Endothelial cell of umbilical vein (primary cell): ENCODE results near the gene SOX30. TPM values are rescaled to one million over a fixed set of nuclear protein-coding genes. Genes with fewer than 3 reads are reported as not detected.

Experiments
- BruUV-seq: library from RNA; stranded (reverse); fragments of 400-500 nt; replicated peaks from 2 replicates; lab custom pipeline; 2021; lab: Mats Ljungman, UMichigan
- CTCF ChIA-PET: fragments of 300-600, 350-600 bp; sonication (Branson Sonifier 250); formaldehyde crosslinking; loops from one replicate; lab custom pipeline; 2021; ENCODE audit warnings: antibody characterized with exemption, inconsistent platforms; lab: Charles Lee
- POLR2A ChIA-PET: fragments of 300-600, 350-600 bp; sonication (Branson Sonifier 250); formaldehyde crosslinking; loops from one replicate; lab custom pipeline; 2021; ENCODE audit warnings: antibody characterized with exemption, inconsistent platforms; lab: Charles Lee
- DNase-seq: peaks from one replicate; pipeline ENCODE4 v3.0.0-alpha.2; 2011; ENCODE audit warnings: low read depth, low spot score
- FAIRE-seq: peaks from 2 replicates; lab custom pipeline; 2011; peaks lifted over from hg19 to GRCh38; lab: Jason Lieb, UNC
- H2AFZ ChIP-seq: 2 replicates; pipeline ENCODE4 v1.6.0; 2012; ENCODE audit warnings: low read depth, low read length, control low read depth, inconsistent platforms
- H3K27ac ChIP-seq: 2 replicates; pipeline ENCODE4 v1.5.1; 2011; ENCODE audit warnings: low read depth, mild to moderate bottlenecking, control low read depth, low read length, moderate library complexity; ENCODE audit not compliant: insufficient read depth
- H3K27me3 ChIP-seq, 2 experiments: 2 replicates each; pipeline versions ENCODE4 v1.6.0 to v1.6.1; 2011; ENCODE audit warnings: low read length in 2 of 2, mixed read lengths in 1 of 2; ENCODE audit not compliant: control insufficient read depth in 2 of 2, insufficient read depth in 2 of 2
- H3K36me3 ChIP-seq, 2 experiments: 2 replicates in 1 of 2; 3 replicates in 1 of 2; pipeline ENCODE4 v1.5.1; 2011; ENCODE audit warnings: low read length in 2 of 2, mild to moderate bottlenecking in 1 of 2, moderate library complexity in 1 of 2; ENCODE audit not compliant: control insufficient read depth in 2 of 2, insufficient read depth in 2 of 2; ENCODE audit errors: extremely low read depth in 1 of 2
- H3K4me1 ChIP-seq: 3 replicates; pipeline ENCODE4 v1.5.1; 2011; ENCODE audit warnings: mild to moderate bottlenecking, low read length; ENCODE audit not compliant: control insufficient read depth, insufficient read depth; ENCODE audit errors: extremely low read depth
- H3K4me2 ChIP-seq: 2 replicates; pipeline ENCODE4 v1.6.1; 2011; ENCODE audit warnings: low read length, control low read depth, mixed read lengths; ENCODE audit not compliant: insufficient read depth
- H3K4me3 ChIP-seq, 3 experiments: fragments of 200-600 bp in 1 of 3; sonication (generic), shearing (Covaris generic) in 1 of 3; replicated peaks in 1 of 3; 2 replicates each; pipeline ENCODE4 v1.5.1; 2011 to 2016; ENCODE audit warnings: control low read depth in 3 of 3, low read length in 3 of 3, mild to moderate bottlenecking in 2 of 3, inconsistent platforms in 1 of 3, low read depth in 1 of 3, moderate library complexity in 1 of 3; ENCODE audit not compliant: insufficient read depth in 1 of 3
- H3K79me2 ChIP-seq: 2 replicates; pipeline ENCODE4 v1.6.0; 2012; ENCODE audit warnings: low read length, inconsistent platforms; ENCODE audit not compliant: control insufficient read depth, insufficient read depth
- H3K9ac ChIP-seq: replicated peaks from 2 replicates; pipeline ENCODE3; 2011; ENCODE audit warnings: low read length, control low read depth; ENCODE audit not compliant: insufficient read depth; ENCODE audit errors: extremely low read depth
- H3K9me1 ChIP-seq: replicated peaks from 3 replicates; pipeline ENCODE4 v1.6.0; 2011; ENCODE audit warnings: mild to moderate bottlenecking, low read length; ENCODE audit not compliant: control insufficient read depth, insufficient read depth; ENCODE audit errors: extremely low read depth
- H3K9me3 ChIP-seq: replicated peaks from 2 replicates; pipeline ENCODE4 v1.5.1; 2012; ENCODE audit warnings: low read length, inconsistent platforms; ENCODE audit not compliant: control insufficient read depth, insufficient read depth
- H4K20me1 ChIP-seq: replicated peaks from 2 replicates; pipeline ENCODE3; 2011; ENCODE audit warnings: mild to moderate bottlenecking, low read length; ENCODE audit not compliant: control insufficient read depth, insufficient read depth; ENCODE audit errors: extremely low read depth
- CTCF ChIP-seq, 2 donors: IDR thresholded peaks; 1 replicate in 1 of 2; 2 replicates in 1 of 2; pipeline ENCODE4 v1.5.1; 2011; ENCODE audit warnings: low read length in 2 of 2, mild to moderate bottlenecking in 2 of 2, moderate library complexity in 2 of 2, control low read depth in 1 of 2, inconsistent platforms in 1 of 2, low read depth in 1 of 2; ENCODE audit not compliant: insufficient read depth in 1 of 2; ENCODE audit errors: extremely low read depth in 1 of 2
- EZH2 ChIP-seq: IDR thresholded peaks from 2 replicates; pipeline ENCODE4 v1.6.1; 2012; ENCODE audit warnings: borderline replicate concordance, low read depth, mild to moderate bottlenecking, moderate library complexity, low read length, inconsistent platforms; ENCODE audit not compliant: severe bottlenecking
- FOS ChIP-seq: IDR thresholded peaks from 2 replicates; pipeline ENCODE4 v1.6.1; 2011; ENCODE audit warnings: mild to moderate bottlenecking, low read length, moderate library complexity, borderline replicate concordance; ENCODE audit not compliant: insufficient read depth
- GATA2 ChIP-seq: IDR thresholded peaks from 2 replicates; pipeline ENCODE4 v1.7.0; 2011; ENCODE audit warnings: low read depth, mild to moderate bottlenecking, moderate library complexity, mixed read lengths, low read length; ENCODE audit not compliant: insufficient read length, insufficient read depth
- JUN ChIP-seq: IDR thresholded peaks from 2 replicates; pipeline ENCODE4 v1.6.1; 2011; ENCODE audit warnings: borderline replicate concordance, low read depth; ENCODE audit not compliant: insufficient read length, insufficient read depth
- MAX ChIP-seq: IDR thresholded peaks from 2 replicates; pipeline ENCODE4 v1.6.1; 2011; ENCODE audit not compliant: insufficient read depth, insufficient read length
- MYC ChIP-seq: IDR thresholded peaks from one replicate; pipeline ENCODE4 v1.6.1; 2011; ENCODE audit warnings: mild to moderate bottlenecking, low read depth, low read length
- POLR2A ChIP-seq: IDR thresholded peaks from 2 replicates; pipeline ENCODE4 v1.6.1; 2012; ENCODE audit warnings: low read depth, mild to moderate bottlenecking, control low read depth, low read length
- POLR2AphosphoS5 ChIP-seq: IDR thresholded peaks from 2 replicates; pipeline ENCODE4 v1.6.1; 2012; ENCODE audit warnings: low read depth, mild to moderate bottlenecking, control low read depth, low read length, moderate library complexity; ENCODE audit not compliant: insufficient read depth
- dilution Hi-C: fragments of 300-500 bp; cut with MboI; formaldehyde crosslinking; loops from one replicate; pipeline ENCODE4 v1.15.0; 2019; ENCODE audit warnings: low sequenced_read_pairs; ENCODE audit not compliant: extremely low pct_ligation_motif_present
- intact Hi-C: fragments of 100-400 bp; cut with micrococcal nuclease; formaldehyde crosslinking; loops from one replicate; pipeline ENCODE4 v1.10.0; 2022
- polyA plus RNA-seq, 4 experiments: library from polyadenylated mRNA; depleted of rRNA in 3 of 4; stranded (reverse) in 3 of 4; unstranded in 1 of 4; fragments of >200 nt; gene quantifications; 2 replicates each; pipeline versions ENCODE4 v1.2.1 to v1.2.3, GENCODE V29; 2011 to 2012; ENCODE audit warnings: missing spikeins in 1 of 4
- total RNA-seq: library from RNA; stranded (reverse); gene quantifications from 2 replicates; pipeline ENCODE4 v1.2.3, GENCODE V29; 2021

SOX30 gene
- total and polyA plus RNA-seq, 2 donors (not counting 3 experiments of a cell fraction or from before 2014, with no cell fraction given), result not detected

DNA sequence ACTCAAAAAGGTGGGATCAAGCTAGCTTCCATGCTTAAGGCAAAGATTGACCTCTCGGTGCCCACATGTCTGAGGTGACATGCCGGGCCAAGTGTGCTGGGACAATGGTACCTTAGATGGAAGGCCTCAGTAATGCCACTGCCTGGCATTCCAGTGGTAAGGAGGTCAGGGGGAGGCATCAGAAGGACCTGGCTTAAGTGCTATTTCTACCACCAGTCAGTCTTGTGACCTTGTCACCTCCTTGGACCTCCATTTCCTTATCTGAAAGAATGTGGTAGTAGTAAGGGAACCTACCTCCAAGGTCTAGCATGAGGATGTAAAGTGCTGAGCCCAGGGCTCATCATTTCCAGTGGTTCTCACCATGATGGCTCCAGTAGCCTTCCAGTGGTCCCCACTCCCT is 28.0 kb upstream of the SOX30 start:
- ChIA-PET POLR2A (no interaction called here), CTCF (interaction anchor here (1.2 kb wide), 1 partner anchor 10 kb away, joined by 3 read pairs; no protein-coding TSS in a partner anchor)
- H3K4me1 ChIP-seq, result no peaks in the 10 kb centered on the region
- H3K27ac ChIP-seq, result no peak overlapping the region
- dilution Hi-C loops, result no loop called here
- no peak overlapping the region for H3K4me3 ChIP-seq
- no TSS peak for BruUV-seq
- FAIRE-seq, result no peak
- DNase-seq, result no peak
- H3K9me1 ChIP-seq, result no peaks in the 10 kb centered on the region
- no peaks in the 10 kb centered on the region for H4K20me1 ChIP-seq
- intact Hi-C loops, result no loop called here
- no peaks in the 10 kb centered on the region for H3K27me3 ChIP-seq
- H3K36me3 ChIP-seq, result no peaks in the 10 kb centered on the region
- H2AFZ ChIP-seq, result no peak overlapping the region
- H3K4me2 ChIP-seq, result no peak overlapping the region
- no peaks in the 10 kb centered on the region for H3K79me2 ChIP-seq
- H3K9me3 ChIP-seq, result no peaks in the 10 kb centered on the region
- no peak overlapping the region for H3K9ac ChIP-seq
- no peak for TF ChIP-seq FOS
- no peak for TF ChIP-seq MYC
- no peak for TF ChIP-seq CTCF (IDR thresholded peaks at IDR 0.05; ENCODE audit: extremely low read depth in 1 of 2, insufficient read depth in 1 of 2, low read depth in 1 of 2, low read length in 2 of 2)
- no peak for TF ChIP-seq MAX
- TF ChIP-seq EZH2, result no peak
- no peak for TF ChIP-seq POLR2AphosphoS5
- TF ChIP-seq GATA2, result no peak
- TF ChIP-seq POLR2A, result no peak
- TF ChIP-seq JUN, result no peak
